ENCODE results near the gene KHDC1. TPM values are rescaled to one million over a fixed set of nuclear protein-coding genes. Genes with fewer than 3 reads are reported as not detected.

The KHDC1 gene
- total RNA-seq, 1 experiment from 2014 or later, result 7.7 TPM

- Histone ChIP-seq H2BK5ac (ENCODE audit: insufficient read length, low read length) (no peak overlapping the region), H4K8ac (replicated peaks; ENCODE audit: insufficient read length, low read depth, low read length) (no peak overlapping the region), H3K9me3 (ENCODE audit: control insufficient read depth, low read depth, low read length) (no peaks in the 10 kb centered on the region), H3K4me2 (ENCODE audit: insufficient read depth, insufficient read length, low read length) (no peak overlapping the region), H3K23me2 (ENCODE audit: insufficient read length, low read depth, low read length, poor library complexity, severe bottlenecking) (no peaks in the 10 kb centered on the region), H3K79me2 (ENCODE audit: insufficient read depth, low read length) (no peaks in the 10 kb centered on the region), H4K91ac (ENCODE audit: insufficient read length, low read depth, low read length) (no peak overlapping the region), H2BK120ac (ENCODE audit: low read depth, low read length, poor library complexity, severe bottlenecking) (no peak overlapping the region), H3K9ac (ENCODE audit: extremely low read depth, insufficient read length, low read length) (no peak overlapping the region), H2BK15ac (ENCODE audit: low read depth, low read length) (no peak overlapping the region), H3K79me1 (ENCODE audit: insufficient read depth, low read depth, low read length, poor library complexity, severe bottlenecking) (no peaks in the 10 kb centered on the region), H2AFZ (ENCODE audit: low read length) (no peak overlapping the region), H2BK12ac (ENCODE audit: insufficient read length, low read depth, low read length) (no peak overlapping the region), H4K5ac (ENCODE audit: insufficient read length, low read depth, low read length) (no peak overlapping the region), H3K23ac (ENCODE audit: insufficient read length, low read depth, low read length) (no peak overlapping the region), H4K20me1 (ENCODE audit: control insufficient read depth, insufficient read depth, insufficient read length) (no peaks in the 10 kb centered on the region), H3T11ph (ENCODE audit: low read length) (no peak overlapping the region), H3K27me3 (ENCODE audit: insufficient read depth, low read length) (no peaks in the 10 kb centered on the region), H2BK20ac (ENCODE audit: low read depth, low read length, poor library complexity, severe bottlenecking) (no peak overlapping the region), H3K56ac (ENCODE audit: insufficient read length, low read depth, low read length) (no peak overlapping the region), H3K4me1 (ENCODE audit: insufficient read depth, low read length) (no peaks in the 10 kb centered on the region), H3K27ac (ENCODE audit: insufficient read length, low read depth, low read length) (no peak overlapping the region), H3K4ac (ENCODE audit: low read depth, low read length) (no peak overlapping the region), H3K14ac (ENCODE audit: insufficient read depth, low read length) (no peak overlapping the region), H2AK5ac (ENCODE audit: insufficient read length, low read length) (no peak overlapping the region), H3K18ac (ENCODE audit: insufficient read length, low read depth, low read length) (no peak overlapping the region)
- H3K4me3 Mint-ChIP-seq, result no peak overlapping the region
- no peak for DNase-seq
- H3K4me1 Mint-ChIP-seq, result peaks cover 3 to 7% of the 10 kb centered on the region in 2 experiments; a peak in 1 of 4 replicates
- no peak for TF ChIP-seq CTCF (conservative IDR thresholded peaks at IDR 0.05)
- H3K27me3 Mint-ChIP-seq (ENCODE audit: low read depth), result no peaks in the 10 kb centered on the region
- H3K36me3 Mint-ChIP-seq (ENCODE audit: insufficient read depth in 1 of 3, low read depth in 3 of 3), result no peaks in the 10 kb centered on the region
- H3K27ac Mint-ChIP-seq, result no peak overlapping the region
- no peaks in the 10 kb centered on the region for H3K9me3 Mint-ChIP-seq
These were observed 13.0 kb downstream of the KHDC1 start for GRCh38 chr6:73250016-73250415.
